AG08396 (cell line): Measurements from ENCODE around the gene SZT2.

Source experiments
- DNase-seq: peaks from one replicate; pipeline ENCODE4 v3.0.0; 2012; ENCODE audit warnings: low spot score, mixed read lengths

The SZT2 gene

DNA sequence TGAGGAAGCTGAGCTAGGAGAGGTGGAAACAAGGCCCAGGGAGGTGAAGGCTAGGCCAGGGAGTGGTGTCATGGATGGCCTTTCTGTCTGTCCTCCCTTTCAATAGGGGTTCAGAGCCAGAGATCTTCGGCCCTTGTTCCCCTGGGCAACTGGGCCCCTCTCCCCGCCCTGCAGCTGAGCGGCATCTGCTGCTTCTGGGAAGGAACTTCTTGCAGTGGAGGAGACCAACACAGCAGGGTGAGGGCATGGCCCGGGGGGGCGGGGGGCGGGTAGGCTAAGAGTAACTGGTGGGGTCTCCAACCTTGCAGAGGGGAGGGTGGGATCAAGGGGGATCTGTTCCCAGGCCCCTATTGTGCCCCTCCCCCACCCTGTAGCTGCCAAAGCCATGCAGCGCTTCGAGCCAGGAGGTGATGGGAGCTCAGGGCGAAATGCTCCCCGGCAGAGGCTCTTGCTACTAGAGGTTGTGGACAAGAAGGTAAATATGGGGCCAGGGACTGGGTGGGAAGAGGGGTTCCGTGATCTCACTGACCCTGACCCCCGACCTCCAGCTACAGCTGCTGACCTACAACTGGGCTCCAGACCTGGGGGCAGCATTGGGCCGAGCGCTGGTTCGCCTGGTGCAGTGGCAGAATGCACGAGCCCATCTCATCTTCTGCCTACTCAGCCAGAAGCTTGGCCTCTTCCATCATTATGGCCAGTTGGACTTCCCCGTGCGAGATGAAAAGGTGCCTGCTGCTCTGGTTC lies 52.4 kb downstream of the SZT2 start:
- DNase-seq = no peak

DNA sequence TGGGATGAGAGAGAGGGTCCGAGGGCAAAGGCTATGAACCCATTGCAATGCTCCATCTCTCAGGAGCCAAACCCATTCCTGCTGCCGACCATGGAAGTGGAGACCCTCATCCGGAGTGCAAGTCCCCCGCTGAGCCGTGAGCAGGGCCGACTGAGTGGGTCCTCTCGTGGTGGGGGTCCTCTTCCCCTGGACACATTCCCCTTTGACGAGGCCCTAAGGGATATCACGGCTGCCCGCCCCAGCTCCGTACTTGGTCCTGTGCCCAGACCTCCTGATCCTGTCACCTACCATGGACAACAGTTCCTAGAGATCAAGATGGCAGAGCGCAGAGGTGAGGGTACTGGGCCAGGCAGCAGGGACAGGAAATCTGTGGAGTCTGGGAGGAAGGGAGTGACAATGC lies 53.1 kb downstream of the SZT2 start:
- DNase-seq = no peak

DNA sequence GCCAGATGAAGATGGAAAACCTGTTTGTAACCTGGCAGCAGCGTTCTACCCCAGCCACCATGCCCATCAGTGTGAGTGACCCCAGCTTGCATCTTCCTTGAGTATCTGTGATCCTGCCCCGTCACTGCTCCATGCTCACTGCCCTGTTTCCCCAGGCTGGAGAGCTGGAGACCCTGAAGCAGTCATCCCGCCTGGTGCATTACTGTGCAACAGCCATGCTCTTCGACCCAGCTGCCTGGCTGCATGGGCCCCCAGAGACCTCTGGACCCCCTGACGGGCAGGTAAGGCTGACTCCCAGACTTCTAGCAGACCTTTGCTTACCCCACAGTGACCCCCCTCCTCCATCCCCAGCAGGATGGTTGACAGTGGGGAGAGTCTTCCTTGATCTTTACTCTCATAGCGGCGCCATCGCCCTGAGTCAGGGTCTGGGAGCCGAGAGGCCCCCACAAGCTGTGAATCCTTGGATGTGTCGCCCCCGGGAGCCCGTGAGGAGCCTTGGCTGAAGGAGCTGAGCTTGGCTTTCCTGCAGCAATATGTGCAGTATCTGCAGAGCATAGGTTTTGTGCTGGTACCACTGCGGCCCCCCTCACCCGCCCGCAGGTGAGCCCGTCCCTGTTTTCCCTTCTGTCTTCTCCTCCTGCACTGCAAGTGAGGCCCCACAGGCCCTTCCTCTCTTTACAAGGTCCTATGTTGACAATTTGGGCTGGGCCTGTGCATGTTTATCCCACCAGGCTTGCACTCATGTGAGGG lies 53.7 kb downstream of the SZT2 start:
- DNase-seq = no peak

DNA sequence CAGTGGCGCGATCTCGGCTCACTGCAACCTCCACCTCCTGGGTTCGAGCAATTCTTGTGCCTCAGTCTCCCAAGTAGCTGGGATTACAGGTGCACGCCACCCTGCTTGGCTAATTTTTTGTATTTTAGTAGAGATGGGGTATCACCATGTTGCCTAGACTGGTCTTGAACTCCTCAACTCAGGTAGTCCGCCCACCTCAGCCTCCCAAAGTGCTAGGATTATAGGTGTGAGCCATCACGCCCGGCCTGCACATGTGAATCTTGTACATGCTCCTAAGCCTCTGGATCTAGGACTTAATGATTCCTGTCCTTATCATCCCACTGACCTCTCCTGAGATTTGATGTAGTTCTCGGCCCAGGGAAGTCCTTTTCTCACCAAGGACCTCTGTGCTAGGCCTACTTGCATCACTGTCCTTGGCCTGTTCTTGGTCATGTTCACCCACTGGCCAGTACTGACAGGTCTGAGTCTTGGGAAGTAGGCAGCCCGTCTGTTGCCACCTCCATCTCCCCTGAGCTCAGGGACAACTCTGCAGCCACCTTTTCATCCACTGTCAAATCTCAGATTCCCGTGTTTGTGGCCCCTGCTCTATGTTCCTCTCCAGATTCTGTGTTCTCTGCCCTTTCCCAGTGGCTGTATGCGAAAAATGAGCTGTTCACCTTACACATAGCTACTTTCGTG lies 54.6 kb downstream of the SZT2 start:
- DNase-seq = no peak

DNA sequence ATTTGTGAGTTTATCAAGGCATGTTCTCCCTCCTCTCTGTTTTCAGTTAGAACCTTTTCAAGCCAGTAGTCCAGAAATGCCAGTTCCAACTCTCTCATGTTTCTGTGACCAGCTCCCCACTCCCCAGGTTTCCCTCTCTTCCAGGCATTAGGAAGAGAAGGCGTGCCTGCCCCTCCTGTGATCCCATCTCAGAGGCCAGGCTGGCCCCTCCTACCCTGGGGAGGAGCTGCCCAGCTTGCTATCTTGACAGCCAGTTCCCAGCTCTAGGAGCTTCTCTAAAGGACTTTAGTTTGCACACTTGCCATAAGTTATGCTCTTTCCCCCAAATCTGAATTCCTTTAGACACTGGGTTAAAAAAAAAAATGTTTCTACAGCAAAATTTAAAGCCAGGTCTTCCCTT lies 55.1 kb downstream of the SZT2 start:
- DNase-seq = no peak

DNA sequence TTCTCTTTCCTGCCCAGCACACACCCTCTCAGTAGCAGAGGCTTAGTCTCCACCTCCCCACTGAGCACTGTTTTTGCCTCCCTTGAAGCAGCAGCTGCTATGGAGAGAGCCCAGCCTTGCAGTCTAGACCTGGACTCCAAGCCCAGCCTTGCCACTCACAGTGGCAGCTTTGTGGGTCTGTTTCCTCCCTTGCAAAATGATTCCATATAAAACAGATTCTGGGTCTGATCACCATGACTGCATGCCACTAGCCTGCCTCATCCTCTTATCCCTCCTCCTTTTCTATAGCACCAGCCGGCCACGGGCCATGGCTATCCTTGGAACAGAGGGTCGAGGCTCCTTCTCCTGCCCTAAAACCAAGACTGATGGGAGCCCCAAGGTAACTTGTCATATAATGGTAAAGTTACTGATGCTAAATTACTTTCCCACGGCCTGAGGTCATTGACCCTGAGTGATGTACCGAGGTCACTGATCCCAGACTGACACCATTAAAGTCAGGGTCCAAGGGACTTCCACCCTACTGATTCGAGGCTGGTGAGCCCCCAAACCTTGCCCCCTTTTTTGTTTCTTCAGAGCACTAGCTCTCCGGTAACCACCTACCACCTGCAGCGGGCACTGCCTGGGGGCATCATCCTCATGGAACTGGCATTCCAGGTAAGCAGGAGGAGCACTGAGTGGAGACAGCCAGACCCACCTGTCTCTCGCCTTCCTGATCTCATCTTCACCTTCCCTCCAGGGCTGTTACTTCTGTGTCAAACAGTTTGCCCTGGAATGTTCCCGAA lies 56.1 kb downstream of the SZT2 start:
- no peak for DNase-seq

DNA sequence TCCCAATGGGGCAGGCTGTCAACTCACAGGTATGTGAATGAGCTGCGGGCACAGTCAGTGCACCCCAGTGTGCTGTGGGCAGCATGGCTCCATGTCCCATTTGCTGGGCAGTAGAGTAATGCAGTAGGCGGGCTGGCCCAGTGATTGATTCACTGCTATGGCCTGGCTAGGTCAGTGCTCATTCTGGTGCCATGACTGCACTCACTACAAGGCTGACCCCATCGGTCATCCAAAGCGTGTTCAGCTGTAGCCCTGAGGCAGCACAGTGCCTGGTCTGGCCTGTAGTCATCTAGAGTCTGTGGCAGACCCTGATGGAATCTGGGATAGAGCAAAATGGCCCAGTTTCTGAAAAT lies 56.7 kb downstream of the SZT2 start:
- DNase-seq = no peak

DNA sequence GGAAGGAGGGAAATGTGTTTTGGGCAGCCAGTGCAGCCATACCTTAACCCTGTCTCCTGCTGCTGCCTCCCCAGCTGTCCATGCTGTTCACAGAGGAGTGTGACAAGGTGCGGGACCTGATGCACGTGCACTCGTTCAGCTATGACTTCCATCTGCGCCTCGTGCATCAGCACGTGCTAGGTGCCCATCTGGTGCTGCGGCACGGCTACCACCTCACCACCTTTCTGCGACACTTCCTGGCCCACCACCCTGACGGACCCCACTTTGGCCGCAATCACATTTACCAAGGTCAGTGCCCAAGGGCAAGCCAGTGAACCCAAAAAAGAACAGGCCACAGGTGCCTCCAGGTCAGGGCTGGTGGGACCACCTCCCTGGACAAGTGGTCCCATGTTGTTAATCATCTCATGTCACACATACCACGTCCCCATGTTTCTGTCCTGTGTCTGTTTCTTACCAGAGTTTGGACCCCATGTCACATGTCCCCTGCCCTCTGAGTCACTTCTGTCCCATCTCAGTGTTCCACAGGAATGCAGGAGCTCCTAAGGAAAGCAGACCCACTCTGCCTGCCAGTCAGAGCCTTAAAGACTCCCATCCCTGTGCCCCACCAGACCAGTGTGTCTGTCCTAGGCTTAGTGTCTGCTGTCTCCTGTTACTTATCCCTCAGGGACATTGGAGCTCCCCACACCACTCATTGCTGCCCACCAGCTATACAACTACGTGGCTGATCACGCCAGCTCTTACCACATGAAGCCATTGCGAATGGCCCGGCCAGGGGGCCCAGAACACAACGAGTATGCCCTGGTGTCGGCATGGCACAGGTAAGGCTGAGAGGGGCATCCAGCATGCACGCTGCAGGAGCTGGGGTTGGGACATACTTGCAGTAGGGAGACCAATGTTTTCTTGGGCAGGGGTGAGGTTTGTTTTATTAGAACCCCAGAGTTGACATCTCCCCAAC lies 57.5 kb downstream of the SZT2 start:
- no peak for DNase-seq

DNA sequence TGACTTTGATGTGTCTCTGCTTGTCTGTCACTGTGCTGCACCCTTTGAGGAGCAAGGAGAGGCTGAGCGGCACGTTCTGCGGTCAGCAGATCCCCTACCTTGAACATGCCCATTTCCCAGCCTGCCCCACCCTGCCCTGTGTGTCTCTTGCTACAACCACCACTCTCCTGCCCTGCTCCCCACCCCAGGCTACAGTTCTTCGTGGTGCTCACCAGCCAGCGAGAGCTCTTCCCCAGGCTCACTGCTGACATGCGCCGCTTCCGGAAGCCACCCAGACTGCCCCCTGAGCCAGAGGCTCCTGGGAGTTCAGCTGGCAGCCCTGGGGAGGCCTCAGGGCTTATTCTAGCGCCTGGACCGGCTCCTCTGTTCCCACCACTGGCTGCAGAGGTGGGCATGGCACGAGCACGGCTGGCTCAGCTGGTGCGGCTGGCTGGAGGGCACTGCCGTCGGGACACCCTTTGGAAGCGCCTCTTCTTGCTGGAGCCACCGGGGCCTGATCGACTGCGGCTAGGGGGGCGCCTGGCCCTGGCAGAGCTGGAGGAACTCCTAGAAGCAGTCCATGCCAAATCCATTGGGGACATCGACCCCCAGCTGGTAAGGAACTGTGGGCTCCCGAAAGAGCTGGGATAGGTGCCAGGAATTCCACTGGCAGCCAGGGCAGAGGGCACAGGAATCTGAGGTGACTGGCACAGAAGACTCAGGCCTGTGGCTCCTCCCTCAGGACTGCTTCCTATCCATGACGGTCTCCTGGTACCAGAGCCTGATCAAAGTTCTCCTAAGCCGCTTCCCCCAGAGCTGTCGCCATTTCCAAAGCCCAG lies 58.4 kb downstream of the SZT2 start:
- no peak for DNase-seq

DNA sequence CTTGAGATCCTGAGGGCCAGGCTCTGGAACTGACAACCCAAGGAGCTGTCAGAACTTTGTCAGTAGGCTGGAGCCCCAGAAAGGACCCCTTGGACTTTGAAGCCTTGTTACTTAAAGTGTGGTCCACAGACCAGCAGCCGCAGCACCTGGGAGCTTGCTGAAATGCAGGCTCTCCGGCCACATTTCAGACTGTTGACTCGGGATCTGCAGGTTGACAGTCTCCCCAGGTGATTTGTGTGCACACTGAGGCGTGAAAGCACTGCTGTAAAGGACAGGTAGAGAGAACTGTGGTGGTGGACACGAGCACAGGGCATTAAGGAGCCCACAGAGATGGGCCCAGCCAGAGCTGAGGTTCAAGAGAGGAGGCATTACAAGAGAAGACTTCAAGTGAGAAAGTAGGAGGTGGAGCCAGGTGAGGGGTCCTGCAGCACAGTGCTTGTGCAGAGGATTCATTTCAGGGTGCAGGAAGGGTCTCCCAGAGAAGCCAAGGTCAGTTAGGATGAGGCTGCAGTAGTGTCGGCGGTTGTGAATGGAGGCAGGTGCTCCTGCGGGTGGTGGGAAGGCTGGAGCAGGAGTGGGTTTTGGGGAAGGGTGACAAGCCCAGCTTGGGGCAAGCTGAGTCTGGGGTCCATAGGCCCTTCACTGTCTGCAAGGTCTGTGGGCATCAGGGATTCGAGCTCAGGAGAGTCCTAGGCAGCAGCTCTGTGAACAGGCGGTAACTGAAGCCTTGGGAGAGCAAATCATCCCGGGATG lies 59.4 kb downstream of the SZT2 start:
- no peak for DNase-seq

DNA sequence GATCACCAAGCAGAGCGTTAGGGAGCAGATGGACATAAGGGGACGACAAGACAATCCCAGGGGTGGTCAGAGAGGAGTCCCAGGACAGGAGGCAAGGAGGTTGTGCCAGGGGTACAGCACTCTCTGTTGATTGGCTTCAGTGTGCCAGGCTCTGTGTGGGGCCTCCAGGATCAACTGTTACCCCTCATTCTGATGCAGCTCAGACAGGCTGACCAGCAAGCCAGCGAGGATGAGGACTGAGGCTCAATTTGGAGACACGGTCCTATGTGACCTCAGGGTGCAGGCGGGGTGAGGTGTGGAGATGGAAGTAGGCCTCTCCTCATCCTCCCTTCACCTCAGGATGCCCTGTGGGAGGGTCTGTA lies 60.0 kb downstream of the SZT2 start:
- no peak for DNase-seq

DNA sequence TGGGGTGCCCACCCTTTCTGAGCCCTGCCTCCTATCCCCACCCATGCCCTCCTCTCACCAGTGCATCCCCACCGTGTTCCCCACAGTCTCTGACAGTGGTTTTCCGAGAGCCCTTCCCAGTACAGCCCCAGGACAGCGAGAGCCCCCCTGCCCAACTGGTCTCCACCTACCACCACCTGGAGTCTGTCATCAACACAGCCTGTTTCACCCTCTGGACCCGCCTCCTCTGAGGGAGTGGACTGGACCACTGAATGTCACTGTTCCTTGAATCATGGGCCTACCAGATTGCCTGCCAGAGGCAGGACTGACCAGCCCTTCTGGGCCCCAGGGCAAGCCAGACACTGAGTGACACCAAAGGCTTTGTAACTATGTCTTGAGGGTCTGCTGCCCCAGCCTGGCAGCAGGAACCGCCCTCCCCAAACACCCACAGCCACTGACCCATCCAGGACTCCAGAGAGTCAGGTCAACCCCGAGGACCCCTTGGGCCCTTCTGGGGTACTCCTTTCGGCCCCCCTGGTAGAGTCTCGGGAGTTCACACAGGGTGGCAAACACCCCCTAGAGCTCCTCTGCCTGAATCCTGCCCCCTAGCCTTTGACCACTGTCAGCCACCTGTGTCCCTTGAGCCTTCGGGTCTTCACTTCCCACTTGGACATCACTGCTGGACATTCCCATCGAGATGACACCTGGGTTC lies 60.7 kb downstream of the SZT2 start:
- DNase-seq = no peak

DNA sequence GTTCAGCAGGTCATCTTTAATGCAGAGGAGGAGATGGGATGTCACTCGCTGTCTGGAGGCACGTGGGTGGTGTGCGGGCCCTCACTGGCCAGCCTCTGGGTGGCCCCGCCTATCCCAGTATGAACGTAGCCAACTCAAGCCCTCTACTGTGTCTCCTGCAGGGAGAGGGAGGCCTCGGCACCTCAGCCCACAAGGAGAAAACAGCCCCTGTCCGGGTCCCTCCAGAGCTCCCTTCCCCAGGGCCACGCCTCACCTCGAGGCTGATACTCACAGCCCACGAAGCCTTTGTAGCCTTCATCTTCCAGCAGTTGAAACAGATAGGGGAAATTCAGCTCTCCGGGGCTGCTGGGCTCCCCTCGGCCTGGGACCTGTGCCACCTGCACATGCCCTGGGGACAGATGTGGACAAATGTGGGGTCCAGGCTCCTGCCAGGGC lies 61.5 kb downstream of the SZT2 start:
- DNase-seq = no peak

DNA sequence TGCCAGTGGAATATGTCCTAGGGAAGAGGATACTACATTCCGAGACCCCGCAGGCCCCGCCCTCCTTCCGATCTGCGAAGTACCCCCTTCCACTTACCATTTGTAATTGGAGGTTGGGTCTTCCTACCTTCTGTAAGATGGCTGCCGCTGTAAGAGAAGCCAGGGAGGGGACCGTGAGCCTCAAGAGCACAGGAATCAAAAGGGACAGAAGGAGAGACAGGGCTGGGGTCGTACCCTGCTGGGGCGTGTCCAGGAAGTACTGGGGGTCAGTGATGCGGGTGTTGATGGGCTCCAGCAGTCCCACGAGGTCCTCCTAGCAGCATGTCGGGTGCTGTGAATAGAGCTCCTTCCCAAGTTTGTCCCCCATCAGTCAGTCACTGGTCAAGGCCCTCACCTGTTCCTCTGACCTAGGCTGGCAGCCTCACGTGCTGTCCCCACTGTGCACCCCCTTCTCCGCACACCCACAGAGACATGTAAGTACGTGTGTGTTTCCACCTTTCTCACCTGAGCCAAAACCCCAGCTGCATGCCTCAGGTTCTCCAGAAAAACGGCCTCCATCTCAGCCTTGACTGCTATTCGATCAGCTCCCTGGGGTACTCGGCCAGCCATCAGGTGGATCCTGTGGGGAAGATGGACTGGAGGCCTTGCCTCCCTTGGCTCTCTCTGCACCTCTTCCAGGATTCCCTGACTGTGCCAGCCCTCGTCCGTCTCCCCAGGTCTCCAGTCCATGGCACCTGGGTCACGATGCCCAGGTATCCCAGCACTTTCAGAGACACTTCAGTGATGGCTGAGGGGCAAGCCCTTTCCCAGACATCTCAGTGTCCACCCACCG lies 62.2 kb downstream of the SZT2 start:
- DNase-seq = no peak

DNA sequence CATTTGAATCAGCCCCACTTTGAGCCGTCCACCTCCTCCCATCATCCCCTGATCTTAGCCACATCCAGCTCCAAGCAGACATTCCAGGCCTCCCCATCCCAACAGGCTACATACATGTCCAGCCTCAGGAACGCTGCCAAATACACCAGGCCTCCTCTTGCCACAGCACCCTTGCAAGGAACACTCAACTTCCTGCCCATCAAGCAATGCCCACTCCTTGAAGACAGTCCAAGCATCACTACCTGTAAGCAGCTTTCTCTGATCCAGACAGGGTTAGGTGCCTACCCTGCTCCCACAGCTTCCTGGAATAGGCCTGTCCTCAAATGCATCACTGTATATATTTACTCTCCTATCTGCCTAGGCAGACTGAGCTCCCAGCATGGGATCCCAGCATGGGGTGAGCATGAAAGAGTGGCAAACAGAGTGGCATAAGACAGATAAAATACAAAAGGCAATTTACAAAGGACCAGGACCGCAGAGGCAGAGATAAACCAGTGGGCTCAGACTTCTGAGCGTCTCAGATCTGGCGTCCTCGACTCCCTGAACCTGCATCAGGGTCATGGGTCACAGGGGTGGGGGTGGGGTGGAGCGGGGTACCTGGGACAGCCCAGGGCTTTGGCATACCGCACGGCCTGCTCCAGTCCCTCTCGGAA lies 63.2 kb downstream of the SZT2 start:
- DNase-seq = peak; percentile 60

DNA sequence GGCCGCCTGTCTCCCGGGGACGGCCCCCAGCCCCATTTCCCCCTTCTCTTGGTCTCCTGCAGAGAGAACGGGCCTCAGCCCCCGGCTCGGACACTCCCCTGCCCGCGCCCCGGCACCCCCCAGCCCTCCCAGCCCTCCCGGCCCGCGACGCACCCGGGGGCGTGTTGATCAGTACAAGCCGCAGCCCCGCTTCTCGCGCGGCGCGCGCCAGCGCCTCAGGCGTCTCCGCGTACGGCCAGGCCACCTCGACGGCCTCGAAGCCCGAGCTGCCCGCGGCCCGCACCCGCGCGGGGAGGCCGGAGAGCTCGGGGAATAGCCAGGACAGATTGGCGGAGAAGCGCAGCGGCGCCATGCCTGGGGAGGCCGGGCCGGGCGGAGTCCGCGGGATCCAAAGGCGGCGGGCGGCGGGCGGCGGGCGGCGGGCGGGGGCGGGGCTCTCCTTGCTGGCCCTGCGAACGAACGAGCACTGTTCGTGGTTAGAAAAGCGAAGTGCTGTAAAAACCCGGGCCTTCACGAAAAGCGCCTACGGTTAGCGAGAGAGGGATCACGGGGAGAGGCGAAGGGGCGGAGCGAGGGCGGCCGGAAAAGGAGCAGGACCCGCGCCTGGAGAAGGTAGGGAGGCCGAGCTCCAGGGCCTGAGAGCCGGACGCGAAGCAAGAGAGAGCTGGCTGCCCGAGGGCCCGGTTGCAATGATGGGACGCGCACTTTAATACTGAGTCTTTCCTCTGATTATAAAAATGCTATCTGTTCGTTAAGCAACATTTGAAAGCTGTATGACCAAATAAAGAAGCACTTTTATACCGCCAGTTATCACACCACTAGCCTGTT lies 64.0 kb downstream of the SZT2 start, which contains the start of gene HYI:
Gene HYI, minus strand, starts transcription at position 490 of the 828 bp plus-strand sequence. Its CDS starts 138 bp downstream, at position 352.
- DNase-seq = peak; percentile 88
